ENCODE data around the gene IBA57. TPM values are rescaled to one million over a fixed set of nuclear protein-coding genes. Genes with fewer than 3 reads are reported as not detected.

Gene IBA57
- total and polyA plus RNA-seq, 5 donors from 2014 or later: 2.0 to 17.0 (median 5.1) TPM

DNA sequence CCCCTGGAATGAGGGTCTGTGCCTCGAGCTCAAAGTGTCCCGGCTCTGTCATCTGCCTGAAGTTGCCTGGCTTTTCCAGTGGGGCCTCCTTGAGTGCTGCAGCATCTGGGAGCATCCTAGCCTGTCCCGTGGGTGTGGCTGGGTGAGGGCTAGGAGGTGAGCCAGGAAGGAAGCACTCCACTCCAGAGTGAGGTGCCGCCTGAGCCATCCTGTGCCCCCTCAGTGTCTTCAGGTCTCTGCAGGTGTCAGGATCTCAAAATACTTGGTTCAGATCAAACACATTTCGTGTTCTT lies 11.5 kb downstream of the IBA57 start:
- no peaks in the 10 kb centered on the region for H3K27me3 Mint-ChIP-seq
- no peak for ATAC-seq (ENCODE audit: low read depth in 2 of 2)
- no peak overlapping the region for H3K27ac Mint-ChIP-seq
- DNase-seq: no peak
- Histone ChIP-seq H3K9me3 (ENCODE audit: control insufficient read depth in 2 of 2, low read length in 2 of 2) (no peaks in the 10 kb centered on the region), H3K27me3 (ENCODE audit: control insufficient read depth, insufficient read depth, low read length) (no peaks in the 10 kb centered on the region), H3K27ac (ENCODE audit: insufficient read depth, low read length, poor library complexity, severe bottlenecking) (no peak overlapping the region), H3K36me3 (ENCODE audit: control insufficient read depth, insufficient read depth, low read length) (no peaks in the 10 kb centered on the region), H3K4me1 (ENCODE audit: control insufficient read depth, insufficient read depth, low read length, poor library complexity, severe bottlenecking) (no peaks in the 10 kb centered on the region), H3K4me3 (ENCODE audit: low read depth, low read length) (no peak overlapping the region)
- peaks cover 0 to 13% (median 5%) of the 10 kb centered on the region in 4 donors for H3K4me1 Mint-ChIP-seq
- no peak overlapping the region for H3K4me3 Mint-ChIP-seq
- peaks cover 0 to 1% (median 0%) of the 10 kb centered on the region in 7 donors for H3K9me3 Mint-ChIP-seq
- H3K36me3 Mint-ChIP-seq: no peaks in the 10 kb centered on the region

GRCh38 chr1:228177721-228178710 lies 12.4 kb downstream of the IBA57 start:
- Histone ChIP-seq H3K27ac (ENCODE audit: insufficient read depth, low read length, poor library complexity, severe bottlenecking) (no peak overlapping the region), H3K36me3 (ENCODE audit: control insufficient read depth, insufficient read depth, low read length) (no peaks in the 10 kb centered on the region), H3K9me3 (ENCODE audit: control insufficient read depth in 2 of 2, low read length in 2 of 2) (no peaks in the 10 kb centered on the region), H3K4me3 (ENCODE audit: low read depth, low read length) (no peak overlapping the region), H3K27me3 (ENCODE audit: control insufficient read depth, insufficient read depth, low read length) (no peaks in the 10 kb centered on the region), H3K4me1 (ENCODE audit: control insufficient read depth, insufficient read depth, low read length, poor library complexity, severe bottlenecking) (no peaks in the 10 kb centered on the region)
- H3K4me3 Mint-ChIP-seq: no peak overlapping the region
- no peak overlapping the region for H3K27ac Mint-ChIP-seq
- H3K4me1 Mint-ChIP-seq: peaks cover 0 to 10% (median under 1%) of the 10 kb centered on the region in 4 donors
- no peaks in the 10 kb centered on the region for H3K36me3 Mint-ChIP-seq
- no peaks in the 10 kb centered on the region for H3K27me3 Mint-ChIP-seq
- DNase-seq (no peak), ATAC-seq (ENCODE audit: low read depth in 2 of 2) (no peak)
- H3K9me3 Mint-ChIP-seq: peaks cover 0 to 1% (median 0%) of the 10 kb centered on the region in 7 donors

DNA sequence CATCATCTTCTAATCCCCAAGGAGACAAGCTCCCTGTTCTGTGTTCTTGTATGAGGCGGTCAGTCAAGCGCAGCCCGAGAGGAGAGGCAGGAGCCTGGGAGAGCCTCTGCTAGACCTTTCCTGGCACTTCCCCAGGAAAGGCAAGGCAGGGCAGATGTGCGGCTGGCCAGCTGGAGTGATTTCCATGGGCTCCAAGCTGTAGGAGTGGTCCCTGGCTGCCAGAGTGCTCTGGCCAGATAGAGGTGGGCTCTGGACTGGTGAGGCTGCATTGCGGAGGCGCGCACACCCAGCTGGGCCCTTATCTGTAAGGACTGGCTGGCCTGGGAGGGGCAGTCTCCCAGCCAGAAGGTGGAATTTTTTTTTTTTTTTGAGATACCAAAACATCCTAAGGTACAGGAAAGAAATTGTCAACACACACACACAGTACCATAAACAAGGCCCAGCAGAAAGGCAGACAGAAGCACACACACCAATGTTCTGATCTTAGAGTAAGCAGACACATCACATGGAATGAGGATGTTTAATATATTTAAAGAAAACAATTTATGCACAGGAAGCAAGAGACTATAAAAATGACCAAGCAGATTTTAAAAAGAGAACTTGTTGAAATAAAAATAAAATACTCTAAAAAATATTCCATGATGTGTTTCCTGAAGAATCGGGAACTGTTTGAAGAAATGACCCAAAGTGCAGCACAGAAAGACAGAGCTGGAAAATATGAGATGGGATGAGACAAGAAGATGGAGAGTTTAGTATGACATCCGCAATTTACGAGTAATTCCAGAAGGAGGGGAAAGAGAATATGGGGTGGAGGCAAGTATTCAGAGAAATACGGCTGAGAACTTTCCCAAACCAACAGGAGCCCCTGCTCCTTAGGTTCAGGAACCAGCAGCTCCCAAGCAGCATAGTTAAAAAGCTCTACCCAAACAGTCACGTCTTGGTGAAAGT lies 13.4 kb downstream of the IBA57 start:
- H3K9me3 Mint-ChIP-seq: peaks cover 0 to 1% (median 0%) of the 10 kb centered on the region in 7 donors
- Histone ChIP-seq H3K4me3 (ENCODE audit: low read depth, low read length) (no peak overlapping the region), H3K9me3 (ENCODE audit: control insufficient read depth in 2 of 2, low read length in 2 of 2) (no peaks in the 10 kb centered on the region), H3K27ac (ENCODE audit: insufficient read depth, low read length, poor library complexity, severe bottlenecking) (no peak overlapping the region), H3K36me3 (ENCODE audit: control insufficient read depth, insufficient read depth, low read length) (no peaks in the 10 kb centered on the region), H3K4me1 (ENCODE audit: control insufficient read depth, insufficient read depth, low read length, poor library complexity, severe bottlenecking) (no peaks in the 10 kb centered on the region), H3K27me3 (ENCODE audit: control insufficient read depth, insufficient read depth, low read length) (no peaks in the 10 kb centered on the region)
- no peak for DNase-seq
- H3K27me3 Mint-ChIP-seq: no peaks in the 10 kb centered on the region
- no peak overlapping the region for H3K27ac Mint-ChIP-seq
- no peaks in the 10 kb centered on the region for H3K36me3 Mint-ChIP-seq
- no peak for ATAC-seq (ENCODE audit: low read depth in 2 of 2)
- peaks cover 0 to 10% (median under 1%) of the 10 kb centered on the region in 4 donors for H3K4me1 Mint-ChIP-seq
- no peak overlapping the region for H3K4me3 Mint-ChIP-seq

- no peak overlapping the region for H3K27ac ChIP-seq (ENCODE audit: insufficient read depth, low read length, poor library complexity, severe bottlenecking)
- Mint-ChIP-seq H3K27ac (no peak overlapping the region), H3K36me3 (no peaks in the 10 kb centered on the region), H3K4me1 (peaks cover under 1 to 12% (median 1%) of the 10 kb centered on the region in 4 donors), H3K27me3 (no peaks in the 10 kb centered on the region), H3K9me3 (peaks cover 0 to 1% (median 0%) of the 10 kb centered on the region in 7 donors), H3K4me3 (no peak overlapping the region)
- no peak for ATAC-seq (ENCODE audit: low read depth in 2 of 2)
- no peaks in the 10 kb centered on the region for H3K9me3 ChIP-seq (ENCODE audit: control insufficient read depth in 2 of 2, low read length in 2 of 2)
- H3K4me3 ChIP-seq (ENCODE audit: low read depth, low read length): no peak overlapping the region
- peak in 1 of 3 donors; percentile 39 for DNase-seq
- H3K4me1 ChIP-seq (ENCODE audit: control insufficient read depth, insufficient read depth, low read length, poor library complexity, severe bottlenecking): peaks cover 2% of the 10 kb centered on the region
- H3K36me3 ChIP-seq (ENCODE audit: control insufficient read depth, insufficient read depth, low read length): no peaks in the 10 kb centered on the region
- H3K27me3 ChIP-seq (ENCODE audit: control insufficient read depth, insufficient read depth, low read length): no peaks in the 10 kb centered on the region
Observed at GRCh38 chr1:228180271-228180958, 14.8 kb downstream of the IBA57 start.

DNA sequence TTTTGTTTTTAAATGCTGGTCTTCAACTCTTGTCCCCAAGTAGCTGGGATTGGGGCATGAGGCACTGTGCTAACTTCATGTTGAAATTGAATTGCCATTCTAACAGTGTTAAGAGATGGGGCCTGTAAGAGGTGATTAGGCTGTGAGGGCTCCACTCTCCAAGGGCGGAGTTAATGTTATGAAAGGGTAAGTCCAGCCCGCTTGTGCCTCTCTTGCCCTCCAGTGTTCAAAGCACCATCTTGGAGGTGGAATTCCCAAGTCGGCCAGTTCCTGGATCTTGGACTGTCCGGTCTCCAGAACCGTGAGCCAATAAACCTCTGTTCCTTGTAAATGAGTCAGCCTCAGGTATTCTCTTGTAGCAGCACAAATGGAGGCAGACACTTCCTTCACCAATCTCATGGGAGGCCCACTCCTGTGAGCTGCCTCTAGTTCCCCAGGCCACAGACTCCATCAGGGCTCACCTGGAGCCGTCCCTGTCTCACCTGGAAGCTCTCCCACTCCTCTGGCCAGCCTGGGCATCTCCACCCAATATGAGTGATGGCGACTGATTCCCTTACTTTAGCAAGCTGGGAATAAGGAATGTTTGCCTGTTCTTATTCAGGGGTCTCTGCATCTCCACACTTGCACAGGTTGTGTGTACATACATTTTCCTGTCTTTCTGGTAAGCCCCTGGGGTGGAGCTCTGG lies 15.5 kb downstream of the IBA57 start:
- no peak overlapping the region for H3K27ac ChIP-seq (ENCODE audit: insufficient read depth, low read length, poor library complexity, severe bottlenecking)
- ATAC-seq (ENCODE audit: low read depth in 2 of 2) (no peak), DNase-seq (no peak)
- no peaks in the 10 kb centered on the region for H3K36me3 Mint-ChIP-seq
- H3K9me3 Mint-ChIP-seq: peaks cover 0 to 1% (median 0%) of the 10 kb centered on the region in 7 donors
- peak overlapping the region in 1 of 4 donors; percentile 21 for H3K4me3 Mint-ChIP-seq
- H3K4me3 ChIP-seq (ENCODE audit: low read depth, low read length): no peak overlapping the region
- peaks cover 9% of the 10 kb centered on the region for H3K4me1 ChIP-seq (ENCODE audit: control insufficient read depth, insufficient read depth, low read length, poor library complexity, severe bottlenecking)
- peaks cover 2 to 17% (median 7%) of the 10 kb centered on the region in 4 donors for H3K4me1 Mint-ChIP-seq
- no peaks in the 10 kb centered on the region for H3K9me3 ChIP-seq (ENCODE audit: control insufficient read depth in 2 of 2, low read length in 2 of 2)
- no peaks in the 10 kb centered on the region for H3K27me3 ChIP-seq (ENCODE audit: control insufficient read depth, insufficient read depth, low read length)
- no peak overlapping the region for H3K27ac Mint-ChIP-seq
- no peaks in the 10 kb centered on the region for H3K27me3 Mint-ChIP-seq
- no peaks in the 10 kb centered on the region for H3K36me3 ChIP-seq (ENCODE audit: control insufficient read depth, insufficient read depth, low read length)

GRCh38 chr1:228181645-228182034 lies 16.0 kb downstream of the IBA57 start:
- no peak overlapping the region for H3K4me3 ChIP-seq (ENCODE audit: low read depth, low read length)
- H3K4me1 Mint-ChIP-seq: peaks cover 2 to 17% (median 8%) of the 10 kb centered on the region in 4 donors
- no peaks in the 10 kb centered on the region for H3K9me3 ChIP-seq (ENCODE audit: control insufficient read depth in 2 of 2, low read length in 2 of 2)
- H3K27ac ChIP-seq (ENCODE audit: insufficient read depth, low read length, poor library complexity, severe bottlenecking): no peak overlapping the region
- DNase-seq (no peak), ATAC-seq (ENCODE audit: low read depth in 2 of 2) (no peak)
- H3K9me3 Mint-ChIP-seq: peaks cover 0 to 1% (median 0%) of the 10 kb centered on the region in 7 donors
- no peaks in the 10 kb centered on the region for H3K36me3 ChIP-seq (ENCODE audit: control insufficient read depth, insufficient read depth, low read length)
- H3K27me3 ChIP-seq (ENCODE audit: control insufficient read depth, insufficient read depth, low read length): no peaks in the 10 kb centered on the region
- peaks cover 12% of the 10 kb centered on the region for H3K4me1 ChIP-seq (ENCODE audit: control insufficient read depth, insufficient read depth, low read length, poor library complexity, severe bottlenecking)
- H3K4me3 Mint-ChIP-seq: no peak overlapping the region
- no peak overlapping the region for H3K27ac Mint-ChIP-seq
- no peaks in the 10 kb centered on the region for H3K36me3 Mint-ChIP-seq
- no peaks in the 10 kb centered on the region for H3K27me3 Mint-ChIP-seq

Data from CD4-positive, CD25-positive, alpha-beta regulatory T cell (primary cell).